Panc1 (cell line): Measurements from ENCODE around the gene ADGRL1. TPM values are rescaled to one million over a fixed set of nuclear protein-coding genes. Genes with fewer than 3 reads are reported as not detected.
"Not testable (repeated sequence)": the region's sequence is repeated elsewhere in the genome, so short reads cannot be mapped to it uniquely, and the experiment has no call there.

ENCODE experiments used
- ATAC-seq: fragments of 200-7000 bp; cut with Tn5 transposase; 2 replicates; pipeline ENCODE4 v1.9.1; 2020; ENCODE audit warnings: mild to moderate bottlenecking, moderate library complexity
- BruUV-seq: library from RNA; stranded (reverse); fragments of 400-500 nt; replicated peaks from 2 replicates; lab custom pipeline; 2021; lab: Mats Ljungman, UMichigan
- CTCF ChIA-PET: fragments of 300-600 bp; sonication (Branson Sonifier 250); formaldehyde crosslinking; loops from one replicate; lab custom pipeline; 2022; ENCODE audit warnings: antibody characterized with exemption; lab: Charles Lee
- POLR2A ChIA-PET: fragments of 300-600 bp; sonication (Branson Sonifier 250); formaldehyde crosslinking; loops from one replicate; lab custom pipeline; 2022; ENCODE audit warnings: antibody characterized with exemption; lab: Charles Lee
- DNase-seq: peaks from one replicate; pipeline ENCODE4 v3.0.0-alpha.2; 2010; ENCODE audit warnings: low read depth, low spot score
- H3K27ac ChIP-seq: 2 replicates; pipeline ENCODE4 v1.5.1; 2011; ENCODE audit warnings: mild to moderate bottlenecking, low read length, inconsistent platforms
- H3K27me3 ChIP-seq: fragments of 200-500 bp; sonication (Bioruptor generic); 2 replicates; pipeline ENCODE4 v1.6.0; 2014; ENCODE audit warnings: low read length, inconsistent platforms; ENCODE audit not compliant: control insufficient read depth, insufficient read depth
- H3K36me3 ChIP-seq: fragments of 200-500 bp; sonication (Bioruptor generic); 2 replicates; pipeline ENCODE4 v1.5.1; 2014; ENCODE audit warnings: inconsistent platforms, mild to moderate bottlenecking, low read length, moderate library complexity; ENCODE audit not compliant: control insufficient read depth, insufficient read depth
- H3K4me1 ChIP-seq: 2 replicates; pipeline ENCODE4 v1.5.1; 2011; ENCODE audit warnings: inconsistent platforms, mild to moderate bottlenecking, low read length, moderate library complexity; ENCODE audit not compliant: control insufficient read depth, insufficient read depth
- H3K4me3 ChIP-seq, 2 experiments: 2 replicates each; pipeline ENCODE4 v1.5.1; 2011 to 2012; ENCODE audit warnings: low read depth in 2 of 2, low read length in 2 of 2, mild to moderate bottlenecking in 2 of 2, inconsistent platforms in 1 of 2, moderate library complexity in 1 of 2
- H3K9me3 ChIP-seq: fragments of 200-500 bp; sonication (Bioruptor generic); 2 replicates; pipeline ENCODE4 v1.5.1; 2014; ENCODE audit warnings: low read depth, mild to moderate bottlenecking, inconsistent platforms, low read length, moderate library complexity; ENCODE audit not compliant: control insufficient read depth, insufficient read depth
- SIN3A ChIP-seq: IDR thresholded peaks from 2 replicates; pipeline ENCODE4 v1.6.1; 2012; ENCODE audit warnings: low read depth, mild to moderate bottlenecking, low read length, moderate library complexity, borderline replicate concordance; ENCODE audit not compliant: insufficient read depth
- in situ Hi-C: cut with HindIII; loops from 2 replicates; pipeline ENCODE4 v1.10.0; 2016; ENCODE audit warnings: low sequenced_read_pairs, low pct_unique_long_range_greater_than_20kb
- intact Hi-C: fragments of 100-400 bp; cut with micrococcal nuclease; formaldehyde crosslinking; loops from one replicate; pipeline ENCODE4 v1.10.0; 2022; ENCODE audit not compliant: unreplicated experiment
- total RNA-seq: library from RNA; stranded (reverse); gene quantifications from one replicate; pipeline ENCODE4 v1.2.1, GENCODE V29; 2021; ENCODE audit not compliant: unreplicated experiment

ADGRL1 gene
- total RNA-seq, 1 experiment from 2014 or later: 37.7 TPM

GRCh38 chr19:14210182-14210581 is 4.2 kb upstream of the ADGRL1 start:
- POLR2A ChIA-PET, H3K4me1 ChIP-seq: not testable (repeated sequence)

DNA sequence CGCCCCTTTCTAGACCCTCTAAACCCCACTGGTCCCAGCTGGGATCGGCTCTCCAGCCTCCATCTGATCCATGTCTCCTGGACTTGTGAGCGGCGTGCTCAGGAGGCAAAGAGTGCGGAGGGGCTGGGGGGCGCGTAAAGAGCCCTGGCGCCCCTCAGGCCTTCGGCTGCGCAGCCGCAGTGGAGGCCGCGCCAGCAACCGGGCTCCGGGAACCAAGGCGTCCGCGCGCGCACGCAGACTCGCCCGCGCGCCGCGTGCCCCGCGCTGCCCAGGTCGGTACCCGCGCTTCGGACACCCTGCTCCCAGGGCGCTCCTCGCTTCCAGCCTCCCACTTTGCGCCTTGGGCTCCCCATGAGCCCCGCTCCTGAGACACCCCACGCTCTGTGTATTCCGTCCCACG is 3.4 kb upstream of the ADGRL1 start:
- H3K27me3 ChIP-seq, H3K4me1 ChIP-seq, in situ Hi-C loops, H3K9me3 ChIP-seq, H3K27ac ChIP-seq, POLR2A ChIA-PET, ATAC-seq, DNase-seq, CTCF ChIA-PET, H3K36me3 ChIP-seq, intact Hi-C loops, BruUV-seq, H3K4me3 ChIP-seq: not testable (repeated sequence)

More at GRCh38 chr19:14210182-14210581, 4.2 kb upstream of the ADGRL1 start:
- H3K4me3 ChIP-seq, H3K27me3 ChIP-seq, in situ Hi-C loops, CTCF ChIA-PET, intact Hi-C loops, BruUV-seq, DNase-seq, H3K36me3 ChIP-seq, ATAC-seq, H3K9me3 ChIP-seq, H3K27ac ChIP-seq: not testable (repeated sequence)

DNA sequence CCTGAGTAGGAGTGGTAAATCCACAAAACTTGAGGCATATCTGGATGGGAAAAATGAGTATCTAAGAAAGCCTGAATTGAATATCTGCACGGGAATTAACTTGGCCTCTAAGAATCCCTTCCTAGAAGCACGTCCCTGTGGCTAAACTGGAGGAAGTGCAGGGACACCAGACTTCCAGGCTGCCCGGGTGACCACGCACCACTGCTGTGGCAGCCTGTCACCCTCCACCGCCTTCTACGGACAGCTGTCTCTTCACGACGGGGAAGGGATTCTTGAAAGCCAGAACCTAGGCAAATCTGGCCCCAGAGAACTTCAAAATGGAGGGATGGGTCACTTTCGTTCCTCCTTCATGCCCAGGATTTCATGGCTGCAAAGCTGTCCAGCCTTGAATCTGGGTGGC is 2.5 kb upstream of the ADGRL1 start:
- DNase-seq, H3K4me3 ChIP-seq, intact Hi-C loops, CTCF ChIA-PET, ATAC-seq, POLR2A ChIA-PET, H3K27ac ChIP-seq, in situ Hi-C loops, BruUV-seq, H3K36me3 ChIP-seq, H3K4me1 ChIP-seq, H3K27me3 ChIP-seq, H3K9me3 ChIP-seq: not testable (repeated sequence)

GRCh38 chr19:14207796-14208195 is 1.8 kb upstream of the ADGRL1 start:
- not testable (repeated sequence) for ATAC-seq
- peak overlapping the region; percentile 46 to 60 for H3K4me3 ChIP-seq

GRCh38 chr19:14206737-14207726 is 1.1 kb upstream of the ADGRL1 start:
- Histone ChIP-seq H3K27ac (peak overlapping the region; percentile 81), H3K4me3 (peak overlapping the region; percentile 46 to 60)
- 0 out of 2 replicates have a peak, but pooled peaks have one; percentile 44 for TF ChIP-seq SIN3A
- in situ Hi-C loops, CTCF ChIA-PET, POLR2A ChIA-PET, H3K4me1 ChIP-seq, BruUV-seq, intact Hi-C loops, H3K36me3 ChIP-seq, H3K9me3 ChIP-seq, H3K27me3 ChIP-seq: not testable (repeated sequence)
- DNase-seq: peak; percentile 43
- ATAC-seq: peak; percentile 84

More at GRCh38 chr19:14207796-14208195, 1.8 kb upstream of the ADGRL1 start:
- intact Hi-C loops, DNase-seq, H3K27me3 ChIP-seq, H3K36me3 ChIP-seq, POLR2A ChIA-PET, H3K4me1 ChIP-seq, in situ Hi-C loops, BruUV-seq, H3K9me3 ChIP-seq, CTCF ChIA-PET: not testable (repeated sequence)
- peak overlapping the region; percentile 81 for H3K27ac ChIP-seq

DNA sequence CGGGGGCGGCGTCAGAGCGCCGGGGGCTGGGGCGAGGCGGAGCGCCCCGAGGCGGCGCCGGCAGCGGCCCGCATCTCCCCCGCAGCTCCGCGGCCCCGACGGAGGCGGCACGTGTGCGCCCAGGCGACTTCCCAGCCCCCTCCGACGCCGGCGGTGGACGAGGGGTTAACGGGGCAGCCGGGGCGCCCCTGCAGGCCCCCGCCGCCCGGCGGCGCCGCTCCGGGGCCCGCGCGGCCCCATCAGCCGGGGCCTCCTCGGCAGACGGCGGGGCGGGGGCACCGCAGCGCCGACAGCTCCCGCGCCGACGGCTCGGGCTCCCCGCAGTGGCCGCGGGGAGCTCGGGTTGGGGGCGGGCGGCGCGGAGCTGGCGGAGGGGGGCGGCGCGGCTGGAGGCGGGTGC is 339 bp upstream of the ADGRL1 start:
- H3K4me1 ChIP-seq, intact Hi-C loops, DNase-seq, BruUV-seq, H3K36me3 ChIP-seq, in situ Hi-C loops, H3K27ac ChIP-seq, H3K9me3 ChIP-seq, H3K27me3 ChIP-seq: not testable (repeated sequence)
- POLR2A ChIA-PET: interaction anchor here (0.6 kb wide), 1 partner anchor 51 kb away, joined by 15 read pairs; no protein-coding TSS in a partner anchor
- H3K4me3 ChIP-seq: peak overlapping the region in 1 of 2 experiments; percentile 53; a peak in 2 of 4 replicates
- peak; percentile 9 for ATAC-seq
- CTCF ChIA-PET: interaction anchor here (0.6 kb wide), 1 partner anchor 186 kb away, joined by 3 read pairs; no protein-coding TSS in a partner anchor
